GM12875 (cell line): ENCODE measurements around the gene RNASE13.

Experiments
- H3K4me3 ChIP-seq: one replicate; pipeline ENCODE4 v1.5.1; 2011; ENCODE audit warnings: low read depth, low read length, control low read depth
- TF ChIP-seq, protein P1 (sequence below): IDR thresholded peaks from 2 replicates; pipeline ENCODE4 v1.5.1; 2011; ENCODE audit warnings: low read depth, mild to moderate bottlenecking, control low read depth, inconsistent platforms, low read length, moderate library complexity, borderline replicate concordance; ENCODE audit not compliant: insufficient read depth

RNASE13 gene

DNA sequence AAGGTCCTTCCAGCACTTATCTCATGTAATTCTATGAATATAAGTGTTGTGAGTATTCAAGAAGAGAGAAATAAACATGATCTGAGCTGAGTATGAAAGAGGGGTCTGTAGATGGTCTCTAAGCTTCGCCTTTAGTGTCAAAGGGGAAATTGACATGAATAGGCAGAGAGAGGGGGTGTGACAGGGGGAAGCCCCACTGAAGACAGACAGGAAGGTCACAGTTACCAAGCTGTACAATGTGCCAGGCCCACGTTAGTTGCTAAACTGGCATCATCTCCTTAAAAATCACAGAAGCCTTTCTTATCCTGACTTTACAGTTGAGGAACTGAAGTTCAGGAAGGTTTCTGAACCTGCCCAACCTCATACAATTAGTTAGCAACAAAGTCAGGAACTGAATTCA lies 43.1 kb upstream of the RNASE13 start:
- TF ChIP-seq, protein P1, sequence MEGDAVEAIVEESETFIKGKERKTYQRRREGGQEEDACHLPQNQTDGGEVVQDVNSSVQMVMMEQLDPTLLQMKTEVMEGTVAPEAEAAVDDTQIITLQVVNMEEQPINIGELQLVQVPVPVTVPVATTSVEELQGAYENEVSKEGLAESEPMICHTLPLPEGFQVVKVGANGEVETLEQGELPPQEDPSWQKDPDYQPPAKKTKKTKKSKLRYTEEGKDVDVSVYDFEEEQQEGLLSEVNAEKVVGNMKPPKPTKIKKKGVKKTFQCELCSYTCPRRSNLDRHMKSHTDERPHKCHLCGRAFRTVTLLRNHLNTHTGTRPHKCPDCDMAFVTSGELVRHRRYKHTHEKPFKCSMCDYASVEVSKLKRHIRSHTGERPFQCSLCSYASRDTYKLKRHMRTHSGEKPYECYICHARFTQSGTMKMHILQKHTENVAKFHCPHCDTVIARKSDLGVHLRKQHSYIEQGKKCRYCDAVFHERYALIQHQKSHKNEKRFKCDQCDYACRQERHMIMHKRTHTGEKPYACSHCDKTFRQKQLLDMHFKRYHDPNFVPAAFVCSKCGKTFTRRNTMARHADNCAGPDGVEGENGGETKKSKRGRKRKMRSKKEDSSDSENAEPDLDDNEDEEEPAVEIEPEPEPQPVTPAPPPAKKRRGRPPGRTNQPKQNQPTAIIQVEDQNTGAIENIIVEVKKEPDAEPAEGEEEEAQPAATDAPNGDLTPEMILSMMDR, result no peak
- no peak overlapping the region for H3K4me3 ChIP-seq

GRCh38 chr14:21075719-21076437 lies 41.3 kb upstream of the RNASE13 start:
- no peak overlapping the region for H3K4me3 ChIP-seq
- TF ChIP-seq, protein P1, result no peak

GRCh38 chr14:21074398-21075272 lies 40.0 kb upstream of the RNASE13 start:
- TF ChIP-seq, protein P1, result no peak
- no peak overlapping the region for H3K4me3 ChIP-seq

GRCh38 chr14:21073921-21074320 lies 39.3 kb upstream of the RNASE13 start:
- TF ChIP-seq, protein P1, result no peak
- H3K4me3 ChIP-seq, result no peak overlapping the region

- H3K4me3 ChIP-seq, result no peak overlapping the region
- TF ChIP-seq, protein P1, result no peak
Observed at GRCh38 chr14:21072781-21073339, 38.3 kb upstream of the RNASE13 start.

DNA sequence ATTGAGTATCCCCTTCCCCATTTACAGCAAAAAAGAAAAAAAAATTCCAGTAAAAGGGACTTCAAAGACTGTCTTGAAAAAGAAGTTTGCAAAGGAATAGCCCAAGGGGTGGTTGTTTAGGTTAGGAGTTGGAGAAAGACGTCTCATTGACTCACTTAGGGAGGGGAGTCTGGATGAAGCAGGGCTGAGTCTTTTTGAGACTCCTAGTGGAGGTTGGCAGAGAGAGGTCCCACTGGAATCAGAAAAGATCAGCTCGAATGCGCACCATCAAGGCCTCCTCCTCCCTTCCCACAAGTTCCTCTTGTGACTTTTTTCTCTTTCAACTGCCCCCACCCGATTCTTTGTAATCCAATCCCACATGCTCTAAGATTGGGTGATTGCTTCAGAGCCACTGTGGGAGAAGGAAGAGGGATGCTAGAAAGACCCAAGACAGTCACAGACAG lies 37.4 kb upstream of the RNASE13 start:
- no peak overlapping the region for H3K4me3 ChIP-seq
- TF ChIP-seq, protein P1, result no peak
